Activated CD4-positive, alpha-beta T cell treated with anti-CD3 and anti-CD28 coated beads for 1 hour (primary cell): ENCODE measurements around the gene SH3PXD2B.
"Not testable (repeated sequence)": the region's sequence is repeated elsewhere in the genome, so short reads cannot be mapped to it uniquely, and the experiment has no call there.

Source experiments
- DNase-seq: peaks from one replicate; pipeline ENCODE4 v3.0.0-alpha.2; 2020

Gene SH3PXD2B

GRCh38 chr5:172287140-172287539 is 167.2 kb downstream of the SH3PXD2B start:
- DNase-seq, result not testable (repeated sequence)

- DNase-seq, result no peak
Observed at GRCh38 chr5:172285226-172286143, 168.8 kb downstream of the SH3PXD2B start.

- DNase-seq, result no peak
Observed at GRCh38 chr5:172284611-172284980, 169.7 kb downstream of the SH3PXD2B start.

GRCh38 chr5:172283862-172284610 is 170.3 kb downstream of the SH3PXD2B start:
- DNase-seq, result peak; percentile 63

- DNase-seq, result peak; percentile 63
Observed at GRCh38 chr5:172283020-172283861, 171.1 kb downstream of the SH3PXD2B start, which contains the start of gene UBTD2. Gene UBTD2 (minus strand): TSS chr5:172283764. CDS start chr5:172283665, 99 bp downstream.

GRCh38 chr5:172282272-172283019 is 171.9 kb downstream of the SH3PXD2B start:
- no peak for DNase-seq

- no peak for DNase-seq
Observed at GRCh38 chr5:172281346-172281745, 173.0 kb downstream of the SH3PXD2B start.

- no peak for DNase-seq
Observed at GRCh38 chr5:172280929-172281328, 173.4 kb downstream of the SH3PXD2B start.

- DNase-seq, result no peak
Observed at GRCh38 chr5:172280317-172280716, 174.0 kb downstream of the SH3PXD2B start.

- DNase-seq, result no peak
Observed at GRCh38 chr5:172278356-172278755, 176.0 kb downstream of the SH3PXD2B start.

- no peak for DNase-seq
Observed at GRCh38 chr5:172276214-172276613, 178.1 kb downstream of the SH3PXD2B start.
